Hematopoietic multipotent progenitor cell treated with erythropoietin and hydrocortisone succinate and interleukin-3 and kit ligand, for 17 days (in vitro differentiated cells): ENCODE results near the gene BNIP5.
"Not testable (repeated sequence)": the region's sequence is repeated elsewhere in the genome, so short reads cannot be mapped to it uniquely, and the experiment has no call there.

Experiments
- DNase-seq: peaks from one replicate; pipeline ENCODE4 v3.0.0-alpha.2; 2015; ENCODE audit warnings: low spot score

The BNIP5 gene

DNA sequence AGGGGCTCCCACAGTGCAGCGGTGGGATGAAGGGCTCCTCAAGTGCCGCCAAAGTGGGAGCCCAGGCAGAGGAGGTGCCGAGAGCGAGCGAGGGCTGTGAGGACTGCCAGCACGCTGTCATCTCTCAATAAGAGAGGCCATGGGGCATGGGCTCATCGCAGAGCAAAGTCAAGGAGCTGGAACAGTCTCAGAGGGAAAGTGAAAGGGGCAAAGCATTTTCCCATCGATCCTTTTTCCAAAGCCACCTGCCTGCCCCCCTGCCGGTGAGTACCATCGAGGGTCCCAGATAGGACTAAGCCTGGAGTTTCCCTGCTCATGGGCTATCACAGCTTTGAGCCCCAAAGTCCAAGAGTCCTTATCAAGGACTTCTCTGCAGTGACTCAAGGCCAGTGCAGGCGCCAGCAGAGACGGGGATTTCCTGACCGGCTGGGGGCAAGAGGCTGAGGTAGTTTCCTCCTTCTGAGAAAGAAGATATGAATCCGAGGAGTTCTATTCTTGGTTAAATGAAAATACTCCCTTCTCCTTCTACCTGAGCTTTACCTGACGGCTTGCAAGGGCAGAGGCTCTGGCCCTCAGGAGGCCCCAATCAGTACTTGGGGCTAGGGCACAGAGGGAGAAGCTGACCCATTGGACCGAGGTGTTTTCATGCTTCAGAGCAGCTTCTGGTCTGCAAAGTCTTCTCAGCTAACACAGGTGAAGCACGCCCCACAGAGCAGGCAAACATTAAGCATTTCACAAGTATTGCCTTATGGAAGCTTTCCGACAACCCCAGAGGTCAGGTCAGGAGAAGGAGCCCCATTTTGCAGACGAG, 28.2 kb upstream of the BNIP5 start:
- DNase-seq = no peak

DNA sequence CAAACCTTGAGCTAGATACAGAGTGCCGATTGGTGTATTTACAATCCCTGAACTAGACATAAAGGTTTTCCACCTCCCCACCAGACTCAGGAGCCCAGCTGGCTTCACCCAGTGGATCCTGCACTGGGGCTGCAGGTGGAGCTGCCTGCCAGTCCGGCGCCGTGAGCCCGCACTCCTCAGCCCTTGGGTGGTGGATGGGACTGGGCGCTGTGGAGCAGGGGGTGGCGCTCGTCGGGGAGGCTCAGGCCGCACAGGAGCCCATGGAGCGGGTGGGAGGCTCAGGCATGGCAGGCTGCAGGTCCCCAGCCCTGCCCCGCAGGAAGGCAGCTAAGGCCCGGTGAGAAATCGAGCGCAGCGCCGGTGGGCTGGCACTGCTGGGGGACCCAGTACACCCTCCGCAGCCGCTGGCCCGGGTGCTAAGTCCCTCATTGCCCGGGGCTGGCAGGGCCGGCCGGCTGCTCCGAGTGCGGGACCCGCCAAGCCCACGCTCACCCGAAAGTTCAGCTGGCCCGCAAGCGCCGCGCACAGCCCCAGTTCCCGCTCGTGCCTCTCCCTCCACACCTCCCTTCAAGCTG, 27.5 kb upstream of the BNIP5 start:
- not testable (repeated sequence) for DNase-seq

DNA sequence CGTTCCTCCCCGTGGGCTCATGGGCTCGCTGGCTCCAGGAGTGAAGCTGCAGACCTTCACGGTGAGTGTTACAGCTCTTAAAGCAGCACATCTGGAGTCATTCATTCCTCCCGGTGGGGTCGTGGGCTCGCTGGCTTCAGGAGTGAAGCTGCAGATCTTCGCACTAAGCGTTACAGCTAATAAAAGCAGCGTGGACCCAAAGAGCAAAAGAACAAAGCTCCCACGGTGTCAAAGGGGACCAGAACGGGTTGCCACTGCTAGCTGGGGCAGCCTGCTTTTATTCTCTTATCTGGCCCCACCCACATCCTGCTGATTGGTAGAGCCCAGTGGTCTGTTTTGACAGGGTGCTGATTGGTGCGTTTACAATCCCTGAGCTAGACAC, 26.7 kb upstream of the BNIP5 start:
- not testable (repeated sequence) for DNase-seq

DNA sequence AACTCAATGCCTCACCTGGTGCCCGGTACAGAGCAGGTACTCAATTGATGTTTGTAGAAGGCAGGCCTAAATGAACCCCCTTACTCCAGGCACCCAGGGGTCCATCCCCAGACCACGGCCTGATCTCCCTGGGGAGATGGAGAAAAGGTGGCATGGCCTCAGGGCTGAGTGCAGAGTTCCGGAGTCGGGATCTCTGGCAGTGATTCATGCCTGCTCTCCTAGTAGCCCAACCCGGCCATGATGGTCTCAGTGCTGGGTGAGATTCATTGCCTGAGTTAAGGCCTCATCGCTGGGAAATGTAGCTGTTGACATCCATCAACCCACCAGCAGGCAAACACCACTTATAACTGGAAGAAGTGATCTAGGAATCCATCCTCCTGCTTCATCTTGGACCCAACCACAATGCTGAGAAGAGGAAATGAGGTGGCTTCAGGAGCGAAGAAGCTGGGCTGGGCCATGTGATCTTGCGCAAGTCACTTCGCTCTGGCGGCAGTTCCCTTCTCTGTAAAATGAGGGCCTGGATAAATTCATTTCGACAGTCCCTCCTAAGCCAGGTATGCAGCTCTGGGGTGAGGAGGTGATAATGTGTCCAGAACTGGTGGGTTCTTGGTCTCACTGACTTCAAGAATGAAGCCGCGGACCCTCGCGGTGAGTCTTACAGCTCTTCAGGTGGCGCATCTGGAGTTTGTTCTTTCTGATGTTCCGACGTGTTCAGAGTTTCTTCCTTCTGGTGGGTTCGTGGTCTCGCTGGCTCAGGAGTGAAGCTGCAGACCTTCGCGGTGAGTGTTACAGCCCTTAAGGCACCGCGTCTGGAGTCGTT, 26.1 kb upstream of the BNIP5 start:
- DNase-seq = no peak

DNA sequence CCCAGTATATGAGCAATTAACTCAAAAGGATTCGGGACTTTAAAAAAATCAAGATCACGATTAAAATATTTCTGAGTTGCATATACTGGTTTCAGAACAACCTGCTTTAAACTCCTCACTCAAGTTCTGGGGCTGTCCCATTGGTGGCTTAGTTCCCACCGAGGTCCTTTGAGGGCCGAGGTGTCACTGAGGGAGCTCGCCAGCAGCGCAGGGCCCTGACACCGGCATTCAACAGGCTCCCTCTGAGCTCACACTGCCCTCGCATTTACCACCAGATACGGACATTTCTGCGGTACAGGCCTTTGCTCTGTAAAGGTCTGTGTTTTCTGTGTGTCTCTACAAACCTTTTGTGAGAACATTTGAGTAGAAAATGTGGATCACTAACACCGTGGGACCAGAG, 24.4 kb upstream of the BNIP5 start:
- no peak for DNase-seq

DNA sequence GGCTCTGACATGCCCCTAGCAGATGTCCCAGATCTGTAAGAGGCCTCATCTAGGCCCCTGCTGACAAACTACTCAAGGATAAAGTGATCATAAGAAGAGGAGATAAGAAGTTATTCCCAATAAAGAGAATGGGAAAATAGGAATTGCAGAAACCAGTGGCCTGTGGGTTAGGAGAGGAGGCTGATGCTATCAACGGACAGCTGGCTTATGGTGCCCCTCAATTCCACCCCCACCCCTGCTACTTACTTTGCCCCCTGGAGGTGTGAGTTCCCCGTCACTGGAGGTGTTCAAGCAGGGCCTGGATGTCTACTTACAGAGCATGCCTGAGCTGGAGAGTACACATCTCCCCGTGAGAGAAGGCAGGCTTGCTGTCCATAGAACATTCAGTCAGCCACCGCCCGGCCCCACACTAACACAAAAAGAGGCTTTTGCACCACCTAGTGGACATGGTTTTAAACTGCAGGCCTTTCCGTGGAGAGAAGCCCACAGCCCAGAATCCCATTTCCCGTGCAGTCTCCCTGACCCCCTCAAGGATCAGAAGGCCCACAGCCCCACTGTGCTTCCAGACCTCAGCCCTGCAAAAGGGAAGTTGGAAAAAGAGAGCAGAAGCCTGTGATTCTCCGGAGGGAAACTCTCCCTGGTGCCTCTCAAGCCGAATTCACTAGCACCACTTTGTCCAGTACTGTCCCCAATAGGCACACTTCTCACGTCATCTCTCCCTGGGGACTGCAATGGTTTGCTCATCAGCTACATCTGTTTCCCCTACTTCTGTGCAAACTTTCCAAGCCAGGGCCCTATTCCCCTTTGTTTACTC, 23.8 kb upstream of the BNIP5 start:
- peak; percentile 85 for DNase-seq

DNA sequence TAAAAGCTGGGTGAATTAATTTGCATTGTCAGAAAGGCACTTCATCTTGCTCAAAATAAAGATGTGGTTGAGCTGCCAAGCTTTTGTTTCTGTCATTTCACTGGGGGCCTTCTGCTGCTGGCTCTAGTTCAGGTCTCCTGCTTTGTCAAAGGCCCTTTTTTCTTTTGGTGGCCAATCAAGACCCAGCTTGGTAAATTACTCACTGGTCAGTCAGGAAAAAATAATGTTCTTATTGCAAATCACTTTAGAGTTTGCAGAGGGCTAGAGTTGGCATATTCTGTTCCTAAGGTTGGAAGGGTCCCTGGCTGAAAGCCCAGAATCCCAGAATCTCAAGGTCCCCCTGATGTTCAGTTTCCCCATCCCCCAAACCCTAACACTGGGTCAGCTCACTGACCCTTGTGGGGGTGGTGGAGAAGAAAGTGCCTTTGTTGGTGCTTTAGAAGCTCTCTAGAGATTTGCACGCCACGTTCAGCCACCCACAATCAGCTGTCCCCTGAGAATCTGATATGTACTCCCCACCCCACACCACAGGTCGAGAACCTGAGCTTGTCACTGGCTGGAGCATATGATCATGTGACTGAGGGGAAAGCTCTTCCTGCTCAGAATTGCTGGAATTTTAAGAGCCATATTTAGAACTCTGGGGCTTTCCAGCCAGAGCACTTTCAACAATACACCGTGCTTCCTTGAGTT, 21.7 kb upstream of the BNIP5 start:
- no peak for DNase-seq

DNA sequence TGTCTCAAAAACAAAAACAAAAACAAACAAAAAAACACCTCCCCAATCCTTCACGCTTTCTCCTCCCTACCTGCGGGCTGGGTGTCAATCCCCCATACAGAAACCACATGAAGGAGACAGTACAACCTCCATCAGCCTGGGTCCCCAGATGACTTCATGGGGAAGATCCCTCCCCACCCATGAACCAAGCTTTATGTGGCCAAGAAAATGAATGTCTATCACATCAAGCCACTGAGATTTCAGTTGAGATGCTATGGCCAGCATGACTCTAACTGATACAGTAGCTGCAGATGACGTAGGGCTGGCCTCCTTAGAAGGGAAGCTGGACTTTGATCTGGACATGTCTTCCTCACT, 21.2 kb upstream of the BNIP5 start:
- DNase-seq = no peak

DNA sequence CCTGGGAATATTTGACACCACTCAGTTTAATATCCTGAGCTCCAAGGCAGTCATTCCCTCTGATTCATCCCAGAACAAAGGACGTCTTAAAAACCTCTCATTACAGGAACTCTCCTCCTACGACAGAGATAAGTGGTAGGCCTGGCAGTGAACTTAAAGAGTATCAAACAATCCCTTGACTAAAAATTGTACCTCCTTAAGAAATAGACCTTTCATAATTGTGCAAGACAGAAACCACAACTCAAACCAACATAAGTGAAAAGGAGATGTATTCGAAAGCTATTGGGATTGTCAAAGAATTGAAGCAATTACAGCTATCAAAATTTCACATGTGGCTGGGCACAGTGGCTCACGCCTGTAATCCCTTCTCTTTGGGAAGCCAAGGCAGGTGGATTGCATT, 19.1 kb upstream of the BNIP5 start:
- DNase-seq = no peak

DNA sequence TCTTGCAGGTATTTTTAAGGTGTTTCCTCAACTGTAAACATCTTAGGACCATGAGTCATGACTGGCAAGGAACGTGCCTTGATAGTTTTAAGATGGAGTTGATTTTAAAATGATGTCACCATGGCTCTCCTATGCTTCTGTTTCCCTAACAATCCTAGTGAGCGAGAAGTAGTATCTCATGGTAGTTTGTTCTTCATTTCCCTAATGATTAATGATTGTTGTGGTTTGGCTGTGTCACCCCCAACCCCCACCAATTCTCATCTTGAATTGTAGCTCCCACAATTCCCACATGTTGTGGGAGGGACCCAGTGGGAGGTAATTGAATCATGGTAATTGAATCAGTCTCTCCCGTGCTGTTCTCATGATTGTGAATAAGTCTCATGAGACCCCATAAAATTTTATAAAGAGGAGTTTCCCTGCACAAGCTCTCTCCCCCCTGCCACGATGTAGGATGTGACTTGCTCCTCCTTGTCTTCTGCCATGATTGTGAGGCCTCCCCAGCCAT, 16.8 kb upstream of the BNIP5 start:
- no peak for DNase-seq

DNA sequence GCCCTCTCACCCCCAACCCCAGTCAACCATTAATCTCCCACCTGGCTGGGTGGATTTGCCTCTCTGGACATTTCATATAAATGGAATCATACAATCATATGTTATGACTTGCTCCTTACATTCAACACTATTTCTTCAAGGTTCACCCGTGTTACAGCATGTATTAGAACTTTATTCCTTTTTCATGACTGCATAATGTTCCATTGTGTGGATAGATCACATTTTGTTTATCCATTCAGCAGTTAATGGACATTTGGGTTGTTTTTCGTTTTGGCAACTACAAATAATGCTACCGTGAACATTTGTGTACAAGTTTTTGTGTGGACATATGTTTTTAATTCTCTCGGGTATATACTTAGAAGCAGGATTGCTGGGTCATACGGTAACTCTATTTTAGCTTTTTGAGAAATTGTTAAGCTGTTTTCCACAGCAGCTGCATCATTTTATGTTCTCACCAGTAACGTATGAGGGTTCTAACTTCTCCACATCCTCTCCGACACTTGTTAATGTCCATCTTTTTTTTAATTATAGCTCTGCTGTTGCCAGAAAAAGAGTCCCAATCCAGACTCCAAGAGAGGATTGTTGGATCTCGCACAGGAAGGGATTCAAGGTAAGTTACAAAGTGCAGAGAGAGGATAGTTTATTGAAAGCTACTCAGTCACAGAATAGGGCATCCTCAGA, 15.9 kb upstream of the BNIP5 start:
- DNase-seq = no peak

DNA sequence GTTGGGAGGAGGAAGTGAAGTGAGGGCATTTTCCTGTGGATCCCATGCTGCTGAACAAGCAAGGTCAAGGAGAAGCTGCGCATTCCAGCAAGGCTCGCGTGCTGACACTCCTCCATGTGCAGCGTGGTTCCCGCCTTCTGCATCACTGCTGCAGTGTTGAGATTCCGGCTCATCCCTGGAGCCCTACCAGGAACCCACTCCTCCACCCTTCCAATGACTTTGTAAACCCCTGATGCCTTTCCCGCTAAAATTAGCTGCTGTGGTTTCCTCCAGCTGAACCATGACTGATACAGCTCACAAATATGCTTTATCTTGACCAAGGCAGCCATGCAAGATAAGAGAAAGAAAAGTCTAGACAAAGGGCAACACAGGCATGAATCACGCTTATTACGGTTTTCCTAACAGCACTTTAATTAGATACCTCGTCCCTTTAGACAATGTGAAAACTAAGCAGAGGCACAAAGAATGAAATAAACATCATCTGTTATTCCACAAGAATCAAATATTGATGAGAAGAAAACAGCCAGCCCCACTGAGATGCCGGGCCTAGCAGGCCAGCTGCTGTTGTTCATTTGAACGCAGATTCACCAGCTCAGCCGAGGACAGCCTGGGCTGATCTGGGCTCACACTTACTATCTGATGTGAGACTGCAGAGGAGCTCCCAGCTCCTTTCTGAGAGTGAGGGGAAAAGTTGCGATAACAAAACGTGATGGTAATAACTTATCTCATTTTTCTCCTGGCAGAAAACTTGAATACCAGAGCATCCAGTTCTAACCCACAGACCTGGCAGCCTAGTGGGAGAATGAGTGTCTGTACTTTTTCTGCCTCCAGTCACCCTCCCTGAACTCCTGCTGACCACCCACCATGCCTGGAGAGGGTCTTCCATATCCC, 14.2 kb upstream of the BNIP5 start:
- peak; percentile 15 for DNase-seq

DNA sequence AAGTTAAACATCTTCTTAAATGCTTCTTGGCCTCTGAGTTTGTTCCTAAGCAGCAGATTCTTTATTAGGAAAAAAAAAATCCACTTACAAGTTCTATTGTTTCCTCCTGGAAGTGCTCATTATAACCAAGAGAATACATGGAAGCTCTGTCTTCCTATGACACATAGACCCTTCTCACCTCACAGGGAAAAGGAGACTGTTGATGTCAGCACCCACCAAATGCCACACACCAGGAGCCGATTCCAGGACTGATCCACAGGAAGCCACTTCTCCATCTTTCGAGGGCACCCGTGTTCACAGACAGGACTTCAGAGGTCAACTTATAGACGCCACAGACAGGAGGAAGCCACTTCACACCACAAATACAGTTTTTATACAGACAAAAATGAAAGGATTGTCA, 13.4 kb upstream of the BNIP5 start:
- no peak for DNase-seq

DNA sequence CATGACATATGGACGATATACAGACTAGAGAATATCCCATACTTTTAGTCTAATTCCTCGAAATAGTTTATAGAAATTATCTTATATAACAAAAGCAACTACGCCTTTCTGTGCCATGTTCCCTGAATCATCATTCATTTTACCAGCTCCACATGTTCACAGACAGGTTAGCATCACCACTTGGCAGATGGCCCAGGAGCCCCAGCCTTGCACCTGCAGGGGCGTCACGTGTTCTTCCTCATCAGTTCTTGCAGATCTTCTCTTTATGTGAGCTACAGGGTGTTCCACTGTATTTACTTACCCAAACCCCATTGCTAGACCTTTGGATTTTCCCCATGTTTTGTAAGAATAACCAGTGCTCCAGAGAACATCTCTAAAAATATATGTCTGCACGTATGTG, 12.6 kb upstream of the BNIP5 start:
- peak; percentile 65 for DNase-seq

DNA sequence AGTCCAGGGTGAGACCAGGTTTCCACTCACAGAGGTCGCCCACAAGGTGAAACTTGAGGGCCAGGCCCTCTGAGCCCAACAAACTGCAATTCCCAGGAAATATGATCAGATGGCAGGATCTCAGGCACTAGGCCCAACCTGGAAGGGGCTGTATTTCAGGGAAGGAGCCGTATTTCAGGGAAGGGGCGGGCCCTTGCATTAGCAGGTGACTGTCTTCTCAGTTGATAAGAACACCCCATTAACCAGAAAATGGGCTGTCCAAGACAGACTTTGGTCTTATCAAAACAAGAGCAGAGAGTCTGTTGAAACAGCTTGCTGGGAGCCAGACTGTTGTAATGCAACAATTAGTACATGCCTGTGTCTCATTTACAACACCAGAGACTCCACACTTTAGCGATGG, 10.9 kb upstream of the BNIP5 start:
- peak; percentile 70 for DNase-seq

DNA sequence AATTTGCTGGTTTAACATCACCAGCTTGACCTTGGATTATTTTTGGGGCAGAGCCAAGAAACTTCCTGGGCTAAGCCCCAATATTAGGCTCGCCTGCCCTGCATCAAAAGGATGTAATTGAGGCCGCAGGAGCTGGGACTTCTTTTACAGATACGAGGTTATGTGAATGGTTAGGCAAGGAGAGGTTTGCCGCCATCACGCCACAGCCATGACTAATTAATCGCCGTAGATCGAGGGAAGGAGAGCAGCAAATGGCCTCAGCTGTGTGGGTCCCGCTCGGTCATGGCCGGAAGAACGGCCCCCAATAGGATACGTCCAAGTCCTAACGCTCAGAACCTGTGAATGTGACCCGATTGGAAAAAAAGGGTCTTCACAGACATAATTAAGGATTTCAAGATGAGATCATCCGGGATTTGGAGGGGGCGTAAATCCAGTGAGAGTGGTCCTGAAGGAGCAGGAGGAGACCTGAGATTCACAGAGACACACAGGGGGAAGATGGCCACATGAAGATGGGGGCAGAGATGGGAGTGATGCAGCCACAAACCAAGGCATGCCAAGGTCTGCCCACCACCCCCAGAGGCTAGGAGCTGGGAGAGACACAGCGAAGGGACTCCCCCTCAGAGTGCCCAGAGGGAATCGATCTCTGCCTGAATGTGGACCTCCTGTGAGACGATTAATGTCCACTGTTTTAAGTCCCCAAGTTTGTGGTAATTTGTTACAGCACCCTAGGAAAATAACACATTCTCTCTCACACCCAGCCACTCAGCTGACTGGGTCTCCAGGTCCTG, 10.0 kb upstream of the BNIP5 start:
- DNase-seq = no peak

DNA sequence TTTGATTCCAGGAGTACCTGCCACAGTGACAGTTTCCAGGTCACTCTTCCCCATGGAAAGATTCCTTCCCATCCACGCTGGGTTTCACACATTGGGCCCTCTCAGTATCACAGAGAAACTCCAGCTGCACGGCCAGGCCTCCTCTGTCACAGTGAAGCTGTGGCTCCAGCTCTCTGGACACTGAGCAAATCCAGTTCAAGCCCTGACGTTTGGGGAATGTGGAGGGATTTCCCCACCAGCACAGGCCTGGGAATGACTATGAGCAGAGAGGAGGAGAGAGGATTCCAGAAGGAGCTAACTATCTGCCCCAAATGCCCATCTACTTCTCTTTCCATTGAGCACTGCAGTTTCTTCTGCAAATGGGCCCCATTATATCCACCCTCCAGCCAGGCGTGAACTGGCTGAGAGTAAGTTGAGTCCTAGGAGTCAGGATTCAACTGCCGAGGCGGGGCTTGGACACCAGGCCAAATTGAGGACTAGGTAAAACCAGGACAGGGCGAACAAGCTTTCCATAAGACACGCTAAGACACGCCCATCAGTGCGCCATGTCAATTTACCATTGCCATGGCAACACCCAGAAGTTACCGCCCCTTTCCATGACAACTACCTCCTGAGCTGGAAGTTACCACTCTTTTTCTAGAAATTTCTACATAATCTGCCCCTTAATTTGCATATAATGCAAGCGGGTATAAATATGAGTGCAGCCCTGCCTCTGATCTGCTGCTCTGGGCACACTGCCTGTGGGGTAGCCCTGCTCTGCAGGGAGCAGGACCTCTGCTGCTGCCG, 9.2 kb upstream of the BNIP5 start:
- peak; percentile 32 for DNase-seq

DNA sequence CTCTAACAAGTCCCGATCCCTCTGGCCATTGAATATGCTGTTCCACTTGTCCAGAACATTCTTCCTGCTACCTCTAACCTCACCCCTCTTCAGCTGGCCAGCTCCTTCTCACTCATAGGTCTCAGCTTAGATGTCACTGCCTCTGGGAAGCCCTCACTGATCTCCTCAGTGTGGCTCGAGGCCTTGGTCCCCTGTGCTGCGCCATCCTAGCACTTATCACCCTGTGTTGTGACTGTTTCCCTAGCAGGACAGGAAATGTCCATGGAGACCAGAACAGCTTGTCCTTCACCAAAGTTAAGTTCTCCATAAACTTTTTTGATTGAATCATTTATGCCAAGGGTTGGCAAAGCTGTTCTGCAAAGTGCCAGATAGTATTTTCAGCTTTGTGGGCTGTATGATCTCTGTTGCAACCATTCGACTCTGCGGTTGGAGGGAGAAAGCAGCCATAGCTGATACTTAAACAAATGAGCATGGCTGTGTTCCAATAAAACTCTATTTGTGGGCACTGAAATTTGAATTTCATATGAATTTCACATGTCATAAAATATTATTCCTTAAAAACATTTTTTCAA, 6.5 kb upstream of the BNIP5 start:
- no peak for DNase-seq
